Jurkat, Clone E6-1 (cell line): ENCODE data around the gene TXNL4A.

ENCODE experiments used
- DNase-seq: peaks from one replicate; pipeline ENCODE4 v3.0.0-alpha.2; 2011; ENCODE audit warnings: low read depth, low spot score
- H3K4me3 ChIP-seq: 2 replicates; pipeline ENCODE4 v1.5.1; 2011; ENCODE audit warnings: mild to moderate bottlenecking, low read length, control low read depth, moderate library complexity

TXNL4A gene

DNA sequence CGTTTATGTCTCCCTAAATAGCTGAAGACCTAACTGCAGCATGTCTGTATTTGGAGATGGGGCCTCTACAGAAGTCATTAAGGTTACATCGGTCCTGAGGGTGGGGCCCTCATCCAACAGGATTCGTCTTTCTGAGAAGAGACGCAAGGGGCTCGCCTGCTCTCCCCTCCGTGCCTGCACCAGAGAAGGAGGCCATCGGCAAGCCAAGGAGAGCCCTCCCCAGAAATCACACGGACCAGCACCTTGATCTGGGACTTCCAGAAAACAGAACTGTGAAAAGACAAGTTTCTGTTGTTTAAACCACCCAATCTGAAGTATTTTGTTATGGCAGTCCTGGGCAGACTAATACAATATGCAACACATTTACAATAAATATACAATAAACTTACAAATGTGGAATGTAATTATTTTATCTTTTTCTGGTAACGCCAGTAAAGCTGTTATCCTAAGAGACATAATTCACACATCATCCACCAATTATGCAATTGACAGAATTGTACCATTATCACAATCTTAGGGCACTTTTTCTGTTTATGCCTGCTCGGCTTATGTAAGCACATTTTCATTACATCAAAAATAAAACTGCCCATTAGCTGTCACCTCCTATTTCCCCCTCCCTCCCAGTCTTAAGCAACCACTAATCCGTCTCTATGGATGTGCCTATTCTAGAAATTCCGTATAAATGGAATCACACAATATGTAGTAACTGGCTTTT, 17.8 kb downstream of the TXNL4A start:
- no peak for DNase-seq
- H3K4me3 ChIP-seq = no peak overlapping the region

DNA sequence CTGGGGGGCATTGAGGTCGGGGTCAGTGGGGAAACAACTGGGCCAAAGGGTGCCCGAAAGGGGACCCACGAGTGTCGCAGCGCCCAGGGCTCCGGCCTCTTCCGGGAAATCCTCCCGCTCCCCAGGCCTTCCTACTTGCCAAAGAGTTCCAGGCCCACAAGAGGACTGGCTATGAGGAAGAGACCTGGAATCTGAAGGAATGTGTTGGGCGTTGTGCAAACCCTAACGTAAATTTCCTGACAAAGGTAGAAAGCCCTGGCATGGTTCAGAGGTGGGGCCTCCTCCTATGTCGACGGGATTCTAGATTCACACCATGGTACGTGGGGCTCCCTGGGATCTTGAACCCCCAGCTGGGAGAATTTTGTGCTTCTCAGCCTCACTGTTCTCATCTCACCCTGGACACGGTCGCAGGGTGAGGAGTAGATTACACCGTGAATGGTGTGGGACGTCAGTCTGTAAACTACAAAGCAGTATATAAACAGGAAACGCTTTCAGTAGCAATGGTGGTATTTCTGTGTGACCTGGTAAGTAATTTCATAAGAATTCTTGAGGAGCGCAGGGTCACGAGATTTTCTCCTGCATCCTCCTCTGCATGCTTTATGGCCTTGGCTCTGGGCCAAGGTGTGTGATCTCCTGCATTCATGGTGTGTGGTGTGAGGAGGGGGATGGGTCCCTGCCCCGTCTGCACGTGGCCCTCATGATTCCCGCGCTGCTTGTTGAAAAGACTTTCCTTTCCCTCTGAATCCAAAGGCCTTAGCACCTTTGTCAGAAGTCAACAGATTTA, 23.1 kb downstream of the TXNL4A start:
- peak overlapping the region; percentile 45 for H3K4me3 ChIP-seq
- DNase-seq = no peak

- no peak for DNase-seq
- H3K4me3 ChIP-seq = peak within 1 kb of the TSS; percentile 45
Measured at GRCh38 chr18:79964330-79965118, 23.8 kb downstream of the TXNL4A start, which contains the start of gene HSBP1L1. Gene HSBP1L1, plus strand, starts transcription at chr18:79964643. Its CDS starts 93 bp downstream, at chr18:79964736.

- no peak for DNase-seq
Measured at GRCh38 chr18:79963658-79964329, 24.6 kb downstream of the TXNL4A start.

DNA sequence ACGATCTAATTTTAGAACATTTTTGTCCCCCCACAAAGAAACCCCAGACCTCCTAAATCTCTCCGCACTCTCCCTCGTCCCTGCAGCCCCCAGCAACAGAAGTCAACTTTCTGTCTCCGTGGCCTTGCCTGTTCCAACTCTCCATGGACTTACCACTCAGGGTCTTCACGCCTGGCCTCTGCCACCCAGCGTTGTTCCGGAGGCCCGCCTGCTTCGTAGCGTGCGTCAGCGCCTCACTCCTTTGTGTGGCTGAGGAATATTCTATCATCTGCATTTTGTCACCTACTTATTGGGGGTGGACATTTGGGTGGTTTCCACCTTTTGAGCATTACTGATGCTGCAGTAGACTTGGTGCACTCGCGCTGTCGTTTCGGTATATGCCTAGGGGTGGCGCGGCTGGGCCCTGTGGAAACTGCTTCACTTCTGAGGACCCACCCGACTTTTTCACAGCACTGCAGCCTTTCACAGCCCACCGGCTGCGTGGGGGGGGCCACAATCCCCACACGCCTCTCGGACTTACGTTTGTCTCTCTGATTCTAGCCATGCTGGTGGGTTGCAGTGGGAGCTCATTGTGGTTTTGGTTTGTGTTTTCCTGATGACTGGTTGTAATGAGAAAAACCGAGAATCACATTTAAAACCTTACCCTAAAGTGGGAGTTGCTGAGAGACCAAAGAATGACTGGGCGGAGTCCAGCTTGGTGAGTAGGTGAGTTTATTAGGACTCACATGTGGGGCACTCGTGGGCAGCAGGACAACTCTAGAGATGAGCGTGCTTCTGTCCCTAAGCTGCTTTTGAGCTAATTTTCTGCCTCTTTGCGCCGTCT, 25.3 kb downstream of the TXNL4A start:
- no peak overlapping the region for H3K4me3 ChIP-seq
- DNase-seq = no peak

More at GRCh38 chr18:79963658-79964329, 24.6 kb downstream of the TXNL4A start:
- peak overlapping the region; percentile 45 for H3K4me3 ChIP-seq

GRCh38 chr18:79962311-79962710, 26.1 kb downstream of the TXNL4A start:
- H3K4me3 ChIP-seq = no peak overlapping the region
- DNase-seq = no peak

GRCh38 chr18:79961527-79962291, 26.7 kb downstream of the TXNL4A start:
- DNase-seq = no peak
- H3K4me3 ChIP-seq = no peak overlapping the region

DNA sequence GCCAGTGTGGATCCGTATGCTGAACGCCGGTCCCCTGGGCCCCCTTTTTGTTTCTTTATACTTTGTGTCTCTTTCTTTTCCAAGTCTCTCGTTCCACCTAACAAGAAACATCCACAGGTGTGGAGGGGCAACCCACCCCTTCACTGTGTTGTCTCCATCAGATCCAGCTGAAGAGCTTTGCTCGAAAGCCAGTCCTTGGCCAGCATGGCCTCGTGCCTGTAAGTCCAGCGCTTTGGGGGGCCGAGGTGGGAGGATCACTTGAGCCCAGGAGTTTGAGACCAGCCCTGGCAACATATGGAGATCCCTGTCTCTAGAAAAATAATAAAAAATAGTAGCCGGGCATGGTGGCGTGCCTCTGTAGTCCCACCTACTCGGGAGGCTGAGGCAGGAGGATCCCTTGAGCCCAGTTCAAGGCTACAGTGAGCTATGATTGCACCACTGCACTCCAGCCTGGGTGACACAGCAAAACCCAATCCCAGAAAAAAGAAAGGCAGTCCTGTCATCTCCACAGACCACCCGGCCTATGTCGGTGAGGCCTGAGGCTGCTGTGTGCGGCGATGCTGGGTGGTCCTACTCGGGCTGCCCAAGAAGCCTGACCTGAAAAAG, 27.3 kb downstream of the TXNL4A start:
- DNase-seq = no peak
- no peak overlapping the region for H3K4me3 ChIP-seq

- DNase-seq = peak; percentile 84
- H3K4me3 ChIP-seq = peak overlapping the region; percentile 28
Measured at GRCh38 chr18:79960161-79960801, 28.1 kb downstream of the TXNL4A start.

GRCh38 chr18:79958981-79959380, 29.4 kb downstream of the TXNL4A start:
- DNase-seq = no peak
- no peak overlapping the region for H3K4me3 ChIP-seq

GRCh38 chr18:79956276-79956675, 32.1 kb downstream of the TXNL4A start:
- DNase-seq = no peak
- H3K4me3 ChIP-seq = no peak overlapping the region

DNA sequence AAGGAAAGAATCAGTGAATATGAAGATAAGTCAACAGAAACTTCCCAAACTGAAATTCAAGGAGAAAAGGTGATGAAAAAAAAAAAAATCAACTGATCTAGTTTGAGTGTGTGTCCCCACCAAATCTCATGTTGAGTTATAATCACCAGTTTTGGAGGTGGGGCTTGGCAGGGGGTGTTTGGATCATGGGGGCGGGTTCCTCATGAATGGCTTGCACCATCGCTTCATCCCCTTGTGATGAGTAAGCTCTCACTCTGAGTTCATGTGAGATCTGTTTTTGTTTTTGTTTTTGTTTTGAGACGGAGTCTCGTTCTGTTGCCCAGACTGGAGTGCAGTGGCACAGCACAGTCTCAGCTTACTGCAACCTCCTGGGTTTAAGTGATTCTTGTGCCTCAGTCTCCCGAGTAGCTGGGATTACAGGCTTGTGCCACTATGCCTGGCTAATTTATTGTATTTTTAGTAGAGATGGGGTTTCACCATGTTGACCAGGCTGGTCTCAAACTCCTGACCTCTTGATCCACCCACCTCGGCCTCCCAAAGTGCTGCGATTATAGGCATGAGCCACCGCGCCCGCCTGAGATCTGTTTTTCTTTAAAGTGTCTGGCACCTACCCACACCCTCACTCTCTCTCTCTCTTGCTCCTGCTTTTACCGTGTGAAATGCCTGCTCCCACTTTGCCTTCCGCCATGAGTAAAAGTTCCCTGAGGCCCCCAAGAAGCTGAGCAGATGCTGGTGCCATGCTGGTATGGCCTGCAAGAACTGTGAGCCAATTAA, 32.9 kb downstream of the TXNL4A start:
- H3K4me3 ChIP-seq = no peak overlapping the region
- DNase-seq = no peak

- H3K4me3 ChIP-seq = no peak overlapping the region
- DNase-seq = no peak
Measured at GRCh38 chr18:79954791-79955190, 33.6 kb downstream of the TXNL4A start.

DNA sequence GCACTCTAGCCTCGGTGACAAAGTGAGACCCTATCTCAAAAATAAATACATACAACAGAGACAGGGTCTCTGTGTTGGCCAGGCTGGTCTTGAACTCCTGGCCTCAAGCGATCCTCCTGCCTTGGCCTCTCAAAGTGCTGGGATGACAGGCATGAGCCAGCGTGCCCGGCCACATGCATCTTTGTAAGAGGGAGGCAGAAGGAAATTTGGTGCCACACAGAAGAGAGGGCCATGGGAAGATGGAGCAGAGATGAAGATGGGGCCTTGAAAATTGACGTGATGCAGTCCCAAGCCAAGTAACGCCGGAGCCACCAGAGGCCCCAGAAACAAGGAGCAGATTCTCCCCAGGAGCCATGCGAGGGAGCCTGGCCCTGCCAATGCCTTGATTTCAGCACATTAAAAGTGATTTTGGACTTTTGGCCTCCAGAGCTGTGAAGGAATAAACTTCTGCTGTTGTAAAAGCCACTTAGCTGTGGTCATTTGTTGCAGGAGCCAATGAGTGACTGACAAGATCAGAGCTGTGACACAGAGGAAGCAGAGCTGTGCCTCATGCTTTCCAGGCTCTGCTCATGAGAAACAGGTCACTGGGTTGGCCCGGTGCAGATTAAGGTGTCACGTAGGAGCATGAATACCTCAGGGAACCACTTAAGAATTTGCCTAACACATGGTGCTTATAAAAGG, 34.3 kb downstream of the TXNL4A start:
- DNase-seq = no peak

DNA sequence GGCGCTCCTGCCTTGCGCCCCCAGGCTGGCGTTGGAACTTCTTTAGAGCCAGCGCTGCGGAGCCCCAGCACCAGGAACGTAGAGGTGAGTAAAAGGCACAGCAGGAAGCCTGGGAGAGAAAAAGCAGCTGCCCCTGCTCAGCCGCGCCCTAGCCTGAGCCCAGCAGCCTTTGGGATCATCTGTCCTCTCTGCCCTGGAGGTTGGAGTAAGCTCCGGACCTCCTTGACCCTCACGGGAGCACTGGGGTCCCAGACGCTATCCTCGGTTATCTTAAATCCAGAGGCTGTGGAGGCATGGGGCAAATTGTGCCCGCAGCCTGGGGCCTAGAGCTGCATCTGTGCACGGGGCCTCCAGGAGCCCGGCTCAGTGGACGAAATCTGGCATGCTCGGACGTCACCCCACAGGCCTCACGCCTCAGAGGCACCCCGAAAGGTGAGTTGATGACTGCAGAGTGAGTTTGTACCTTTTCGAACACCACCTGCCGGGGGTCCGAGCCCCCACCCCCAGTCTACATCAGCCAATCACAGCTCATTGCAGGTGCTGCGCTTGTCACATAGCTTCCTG, 35.3 kb downstream of the TXNL4A start:
- H3K4me3 ChIP-seq = no peak overlapping the region
- DNase-seq = no peak

More for the DNA sequence above, 34.3 kb downstream of the TXNL4A start:
- H3K4me3 ChIP-seq = no peak overlapping the region
